ENCODE measurements around the gene USP48.

- no peak for TF ChIP-seq CTCF (IDR thresholded peaks at IDR 0.05)
- no peak for TF ChIP-seq POLR2A (IDR thresholded peaks at IDR 0.05)
Measured at GRCh38 chr1:21668232-21668950, 114.6 kb downstream of the USP48 start.

Data from esophagus squamous epithelium (tissue), 4 donors.